ENCODE data around the gene NEK7.

The NEK7 gene

GRCh38 chr1:198335663-198336062 is 178.9 kb downstream of the NEK7 start:
- in situ Hi-C loops (cut with HindIII; ENCODE audit: low sequenced_read_pairs) = no loop called here

GRCh38 chr1:198337886-198338285 is 181.1 kb downstream of the NEK7 start:
- in situ Hi-C loops (cut with HindIII; ENCODE audit: low sequenced_read_pairs) = no loop called here

- in situ Hi-C loops (cut with HindIII; ENCODE audit: low sequenced_read_pairs) = no loop called here
These were observed 183.3 kb downstream of the NEK7 start for GRCh38 chr1:198340139-198340538.

GRCh38 chr1:198346178-198346577 is 189.4 kb downstream of the NEK7 start:
- in situ Hi-C loops (cut with HindIII; ENCODE audit: low sequenced_read_pairs) = no loop called here

GRCh38 chr1:198350456-198350855 is 193.7 kb downstream of the NEK7 start:
- in situ Hi-C loops (cut with HindIII; ENCODE audit: low sequenced_read_pairs) = no loop called here

GRCh38 chr1:198352975-198353695 is 196.3 kb downstream of the NEK7 start:
- in situ Hi-C loops (cut with HindIII; ENCODE audit: low sequenced_read_pairs) = no loop called here

- in situ Hi-C loops (cut with HindIII; ENCODE audit: low sequenced_read_pairs) = no loop called here
These were observed 201.1 kb downstream of the NEK7 start for GRCh38 chr1:198357937-198358336.

- in situ Hi-C loops (cut with HindIII; ENCODE audit: low sequenced_read_pairs) = no loop called here
These were observed 202.3 kb downstream of the NEK7 start for GRCh38 chr1:198359024-198359653.

- in situ Hi-C loops (cut with HindIII; ENCODE audit: low sequenced_read_pairs) = no loop called here
These were observed 203.5 kb downstream of the NEK7 start for GRCh38 chr1:198360208-198360729.

- in situ Hi-C loops (cut with HindIII; ENCODE audit: low sequenced_read_pairs) = no loop called here
These were observed 204.5 kb downstream of the NEK7 start for GRCh38 chr1:198361237-198361767.

- in situ Hi-C loops (cut with HindIII; ENCODE audit: low sequenced_read_pairs) = no loop called here
These were observed 206.9 kb downstream of the NEK7 start for GRCh38 chr1:198363625-198364151.

GRCh38 chr1:198364471-198364870 is 207.7 kb downstream of the NEK7 start:
- in situ Hi-C loops (cut with HindIII; ENCODE audit: low sequenced_read_pairs) = no loop called here

- in situ Hi-C loops (cut with HindIII; ENCODE audit: low sequenced_read_pairs) = no loop called here
These were observed 210.5 kb downstream of the NEK7 start for GRCh38 chr1:198367296-198367695.

- in situ Hi-C loops (cut with HindIII; ENCODE audit: low sequenced_read_pairs) = no loop called here
These were observed 214.2 kb downstream of the NEK7 start for GRCh38 chr1:198370996-198371395.
